GM19395 (cell line): Measurements from ENCODE around the gene FGF5.
"Not testable (repeated sequence)": the region's sequence is repeated elsewhere in the genome, so short reads cannot be mapped to it uniquely, and the experiment has no call there.

Source experiments
- ATAC-seq: cut with Tn5 transposase; IDR thresholded peaks from one replicate; pipeline ENCODE4 v1.9.1; 2021; ENCODE audit warnings: mild to moderate bottlenecking, moderate library complexity; ENCODE audit not compliant: unreplicated experiment

FGF5 gene

GRCh38 chr4:80266253-80266901 lies at the start of gene FGF5:
Gene FGF5 (plus strand): TSS chr4:80266664. CDS start chr4:80266825, 161 bp downstream.
- no peak for ATAC-seq

- no peak for ATAC-seq
Measured at GRCh38 chr4:80219301-80220025, 47.0 kb upstream of the FGF5 start.

- no peak for ATAC-seq
Measured at GRCh38 chr4:80220711-80221110, 45.8 kb upstream of the FGF5 start.

GRCh38 chr4:80221161-80221560 lies 45.3 kb upstream of the FGF5 start:
- no peak for ATAC-seq

- ATAC-seq, result no peak
Measured at GRCh38 chr4:80225595-80225994, 40.9 kb upstream of the FGF5 start.

- ATAC-seq, result no peak
Measured at GRCh38 chr4:80226094-80226493, 40.4 kb upstream of the FGF5 start.

- ATAC-seq, result no peak
Measured at GRCh38 chr4:80228460-80228859, 38.0 kb upstream of the FGF5 start.

- peak; percentile 26 for ATAC-seq
Measured at GRCh38 chr4:80229128-80229527, 37.3 kb upstream of the FGF5 start.

- peak; percentile 82 for ATAC-seq
Measured at GRCh38 chr4:80229590-80229989, 36.9 kb upstream of the FGF5 start.

GRCh38 chr4:80231180-80231579 lies 35.3 kb upstream of the FGF5 start:
- ATAC-seq, result no peak

- no peak for ATAC-seq
Measured at GRCh38 chr4:80232707-80233370, 33.6 kb upstream of the FGF5 start.

GRCh38 chr4:80233390-80233789 lies 33.1 kb upstream of the FGF5 start:
- ATAC-seq, result no peak

GRCh38 chr4:80235451-80235850 lies 31.0 kb upstream of the FGF5 start:
- ATAC-seq, result no peak

GRCh38 chr4:80237992-80238391 lies 28.5 kb upstream of the FGF5 start:
- ATAC-seq, result no peak

- no peak for ATAC-seq
Measured at GRCh38 chr4:80239480-80240150, 26.8 kb upstream of the FGF5 start.

GRCh38 chr4:80240976-80241375 lies 25.5 kb upstream of the FGF5 start:
- ATAC-seq, result no peak

- no peak for ATAC-seq
Measured at GRCh38 chr4:80243274-80244018, 23.0 kb upstream of the FGF5 start.

GRCh38 chr4:80247484-80247883 lies 19.0 kb upstream of the FGF5 start:
- not testable (repeated sequence) for ATAC-seq

- no peak for ATAC-seq
Measured at GRCh38 chr4:80249144-80249543, 17.3 kb upstream of the FGF5 start.

- no peak for ATAC-seq
Measured at GRCh38 chr4:80252427-80252826, 14.0 kb upstream of the FGF5 start.

- no peak for ATAC-seq
Measured at GRCh38 chr4:80252953-80253352, 13.5 kb upstream of the FGF5 start.
